ENCODE measurements around the gene POLD1. TPM values are rescaled to one million over a fixed set of nuclear protein-coding genes. Genes with fewer than 3 reads are reported as not detected.

POLD1 gene
- total and polyA plus RNA-seq, 4 donors = 7.5 to 57.1 (median 8.2) TPM

- Histone ChIP-seq H3K9ac (ENCODE audit: low read depth in 1 of 2, low read length in 2 of 2) (no peak overlapping the region), H3K27ac (ENCODE audit: low read depth in 1 of 2, low read length in 2 of 2) (peak overlapping the region in 1 of 2 donors; percentile 88), H3K4me1 (ENCODE audit: control insufficient read depth in 4 of 4, insufficient read depth in 4 of 4, low read length in 3 of 4) (peaks cover 0 to 10% (median 5%) of the 10 kb centered on the region in 4 donors), H3K4me3 (ENCODE audit: low read depth in 1 of 3, low read length in 3 of 3) (peak overlapping the region; percentile 21 to 40 (median 34)), H3K27me3 (ENCODE audit: control insufficient read depth in 4 of 4, insufficient read depth in 4 of 4, low read length in 3 of 4) (no peaks in the 10 kb centered on the region), H3K36me3 (ENCODE audit: control insufficient read depth in 4 of 4, insufficient read depth in 3 of 4, low read depth in 1 of 4, low read length in 3 of 4) (no peaks in the 10 kb centered on the region), H3K9me3 (ENCODE audit: control insufficient read depth in 4 of 4, low read length in 3 of 4) (no peaks in the 10 kb centered on the region)
- 42% methylated on average over 54 of the region's 54 CpGs for WGBS
- DNase-seq (ENCODE audit: low spot score) = peak; percentile 68
- TF ChIP-seq TAF1 (conservative IDR thresholded peaks at IDR 0.05) (no peak), CTCF (IDR thresholded peaks at IDR 0.05; ENCODE audit: low read depth, low read length, missing input control) (no peak), RAD21 (IDR thresholded peaks at IDR 0.05) (no peak), YY1 (IDR thresholded peaks at IDR 0.05) (peak; percentile 48)
These were observed 25.4 kb upstream of the POLD1 start for GRCh38 chr19:50358483-50359327.

GRCh38 chr19:50359328-50359818 lies 24.8 kb upstream of the POLD1 start:
- Histone ChIP-seq H3K4me3 (ENCODE audit: low read depth in 1 of 3, low read length in 3 of 3) (no peak overlapping the region), H3K9ac (ENCODE audit: low read depth in 1 of 2, low read length in 2 of 2) (no peak overlapping the region), H3K9me3 (ENCODE audit: control insufficient read depth in 4 of 4, low read length in 3 of 4) (no peaks in the 10 kb centered on the region), H3K27me3 (ENCODE audit: control insufficient read depth in 4 of 4, insufficient read depth in 4 of 4, low read length in 3 of 4) (no peaks in the 10 kb centered on the region), H3K36me3 (ENCODE audit: control insufficient read depth in 4 of 4, insufficient read depth in 3 of 4, low read depth in 1 of 4, low read length in 3 of 4) (no peaks in the 10 kb centered on the region), H3K27ac (ENCODE audit: low read depth in 1 of 2, low read length in 2 of 2) (no peak overlapping the region), H3K4me1 (ENCODE audit: control insufficient read depth in 4 of 4, insufficient read depth in 4 of 4, low read length in 3 of 4) (peaks cover 0 to 10% (median 5%) of the 10 kb centered on the region in 4 donors)
- no peak for DNase-seq (ENCODE audit: low spot score)
- WGBS = 95% methylated on average over 11 of the region's 11 CpGs
- TF ChIP-seq MAX (IDR thresholded peaks at IDR 0.05) = no peak
- no peak for TF ChIP-seq REST (IDR thresholded peaks at IDR 0.05)
- no peak for TF ChIP-seq GABPA (IDR thresholded peaks at IDR 0.05 in 1 of 2, conservative IDR thresholded peaks at IDR 0.05 in 1 of 2)
- TF ChIP-seq HNF4A (conservative IDR thresholded peaks at IDR 0.05) = no peak
- no peak for TF ChIP-seq JUND (IDR thresholded peaks at IDR 0.05)
- TF ChIP-seq ATF3 (IDR thresholded peaks at IDR 0.05) = no peak
- no peak for TF ChIP-seq YY1 (IDR thresholded peaks at IDR 0.05)
- no peak for TF ChIP-seq FOXA2 (IDR thresholded peaks at IDR 0.05)
- no peak for TF ChIP-seq TAF1 (conservative IDR thresholded peaks at IDR 0.05)
- no peak for TF ChIP-seq RXRA (IDR thresholded peaks at IDR 0.05)
- TF ChIP-seq ZBTB33 (IDR thresholded peaks at IDR 0.05) = no peak
- no peak for TF ChIP-seq CTCF (IDR thresholded peaks at IDR 0.05; ENCODE audit: low read depth, low read length, missing input control)
- TF ChIP-seq RAD21 (IDR thresholded peaks at IDR 0.05) = no peak
- TF ChIP-seq NR2F2 (IDR thresholded peaks at IDR 0.05) = no peak
- TF ChIP-seq EGR1 (IDR thresholded peaks at IDR 0.05; ENCODE audit: low read depth in 2 of 2) = no peak
- TF ChIP-seq SP1 (IDR thresholded peaks at IDR 0.05) = no peak
- no peak for TF ChIP-seq FOXA1 (IDR thresholded peaks at IDR 0.05)

All from liver (tissue), 9 donors.